Measurements from ENCODE around the gene KDM2A.

DNA sequence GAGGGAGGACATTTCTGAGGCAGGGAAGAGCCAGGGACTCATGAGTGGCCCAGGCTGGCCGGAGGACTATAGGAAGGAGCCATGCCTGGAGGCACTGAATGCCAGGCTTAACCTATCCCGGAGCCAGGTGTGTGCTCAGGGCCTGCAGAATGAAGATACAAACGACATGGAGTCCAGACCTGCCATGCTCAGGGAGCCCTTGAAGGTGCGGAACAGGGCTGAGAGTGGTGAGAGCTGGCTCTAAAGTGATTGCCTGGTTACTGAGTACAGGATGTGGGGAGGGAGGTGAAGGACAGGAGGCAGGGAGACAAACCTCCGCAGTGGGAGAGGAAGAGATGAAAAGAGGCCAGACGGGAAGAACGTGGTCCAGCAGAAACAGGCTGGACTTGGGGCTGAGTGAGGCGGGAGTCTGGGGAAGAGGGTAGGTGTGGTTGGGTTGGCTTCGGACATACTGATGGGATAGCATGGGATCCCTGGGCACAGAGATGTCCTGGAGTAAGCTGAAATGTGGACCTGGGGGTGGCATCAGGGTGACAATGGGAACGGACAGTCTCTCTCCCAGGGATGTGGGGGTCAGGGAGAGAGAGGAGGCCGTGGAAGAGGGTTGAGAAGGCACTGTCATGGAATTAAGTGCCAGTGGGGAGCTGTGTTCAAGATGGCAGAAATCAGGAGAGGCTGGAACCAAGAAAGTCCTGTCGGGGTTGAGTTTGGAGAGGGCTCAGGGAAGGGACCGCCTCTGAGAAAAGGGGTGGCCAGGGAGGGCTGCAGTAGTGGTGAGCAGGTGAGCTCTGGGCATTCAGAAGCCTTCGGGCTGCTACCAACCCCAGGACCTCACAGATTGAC is 168.5 kb downstream of the KDM2A start:
- no peak for TF ChIP-seq POLR2A (IDR thresholded peaks at IDR 0.05; ENCODE audit: low read depth, low read length)
- no peak for TF ChIP-seq POLR2AphosphoS5 (IDR thresholded peaks at IDR 0.05; ENCODE audit: low read depth, low read length)
- TF ChIP-seq TAF1 (IDR thresholded peaks at IDR 0.05; ENCODE audit: low read depth, low read length) = no peak
